Measurements from ENCODE around the gene ERCC4. TPM values are rescaled to one million over a fixed set of nuclear protein-coding genes. Genes with fewer than 3 reads are reported as not detected.

The ERCC4 gene
- polyA plus RNA-seq (2011; rRNA removed) (15.1 and 20.8 TPM in 2 replicates), polyA plus RNA-seq (2017; fragmentation: RNase III; extraction: RNeasy Plus Mini Kit Qiagen cat#74134 plus additional on column Dnase treatment) (5.6 to 5.9 TPM (median 5.9 TPM) in 3 replicates), polyA minus RNA-seq (2011; rRNA and poly(A)+ RNA removed) (13.9 and 21.4 TPM in 2 replicates)
- 2.4 TPM in 2 replicates for polyA plus RNA-seq (2012; cell fraction: cytosol; rRNA removed)
- polyA plus RNA-seq (2012; cell fraction: nucleus; rRNA removed) = 2.5 and 4.4 TPM in 2 replicates

- CTCF ChIA-PET = interaction anchor here (0.5 to 4.3 kb wide), 48 partner anchors 9 to 1556 kb away, joined by 3 to 47 read pairs (median 4); no protein-coding TSS in a partner anchor
- Histone ChIP-seq H3K27ac (peak within 1 kb of the TSS; percentile 87 to 96), H3K9me3 (no peaks in the 10 kb centered on the region)
Observed at GRCh38 chr16:13919683-13920509, at the start of gene ERCC4. Gene ERCC4 (plus strand): TSS chr16:13920154. CDS start chr16:13920166, 12 bp downstream.

More at GRCh38 chr16:13919683-13920509, at the start of gene ERCC4:
- POLR2A ChIA-PET = interaction anchor here (1.0 to 1.2 kb wide), 3 partner anchors 13 to 366 kb away, joined by 3 to 9 read pairs (median 3); no protein-coding TSS in a partner anchor
- TF ChIP-seq HEYL (CRISPR knock-in tag; IDR thresholded peaks at IDR 0.05) (no peak), EHF (CRISPR knock-in tag; IDR thresholded peaks at IDR 0.05) (no peak), KDM1A (IDR thresholded peaks at IDR 0.05; ENCODE audit: low read depth) (no peak), ZSCAN20 (CRISPR knock-in tag; IDR thresholded peaks at IDR 0.05) (no peak), JUN (IDR thresholded peaks at IDR 0.05) (peak in 1 of 2 experiments; percentile 81; a peak in 2 of 5 replicates), PHF8 (IDR thresholded peaks at IDR 0.05; ENCODE audit: borderline replicate concordance, low read depth) (peak; percentile 76), EP300 (IDR thresholded peaks at IDR 0.05) (no peak), SMC3 (IDR thresholded peaks at IDR 0.05) (peak; percentile 47; the same call in 1 of the 3 replicates), CTCF (IDR thresholded peaks at IDR 0.05) (peak; percentile 90), FOSB (CRISPR knock-in tag; IDR thresholded peaks at IDR 0.05) (no peak), KDM5A (IDR thresholded peaks at IDR 0.05) (peak; percentile 90), RAD21 (conservative IDR thresholded peaks at IDR 0.05 in 1 of 2, IDR thresholded peaks at IDR 0.05 in 1 of 2) (peak in 1 of 2 experiments; percentile 58; a peak in 3 of 5 replicates), ZFP36 (IDR thresholded peaks at IDR 0.05; ENCODE audit: borderline replicate concordance, partially characterized antibody) (no peak), CEBPB (IDR thresholded peaks at IDR 0.05) (no peak), USF2 (IDR thresholded peaks at IDR 0.05) (no peak), FOXS1 (CRISPR knock-in tag; IDR thresholded peaks at IDR 0.05) (no peak), POLR2A (IDR thresholded peaks at IDR 0.05; ENCODE audit: low read length) (peak; percentile 93), RCOR1 (IDR thresholded peaks at IDR 0.05; ENCODE audit: low read depth, low read length) (no peak), PBX3 (IDR thresholded peaks at IDR 0.05) (no peak), RFX5 (IDR thresholded peaks at IDR 0.05) (no peak), FOSL2 (IDR thresholded peaks at IDR 0.05) (no peak), FOSL2 (CRISPR knock-in tag; IDR thresholded peaks at IDR 0.05) (no peak), POLR2AphosphoS2 (conservative IDR thresholded peaks at IDR 0.05; ENCODE audit: low read length) (no peak)
- TF ChIP-seq, protein P1, sequence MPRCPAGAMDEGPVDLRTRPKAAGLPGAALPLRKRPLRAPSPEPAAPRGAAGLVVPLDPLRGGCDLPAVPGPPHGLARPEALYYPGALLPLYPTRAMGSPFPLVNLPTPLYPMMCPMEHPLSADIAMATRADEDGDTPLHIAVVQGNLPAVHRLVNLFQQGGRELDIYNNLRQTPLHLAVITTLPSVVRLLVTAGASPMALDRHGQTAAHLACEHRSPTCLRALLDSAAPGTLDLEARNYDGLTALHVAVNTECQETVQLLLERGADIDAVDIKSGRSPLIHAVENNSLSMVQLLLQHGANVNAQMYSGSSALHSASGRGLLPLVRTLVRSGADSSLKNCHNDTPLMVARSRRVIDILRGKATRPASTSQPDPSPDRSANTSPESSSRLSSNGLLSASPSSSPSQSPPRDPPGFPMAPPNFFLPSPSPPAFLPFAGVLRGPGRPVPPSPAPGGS (IDR thresholded peaks at IDR 0.05) = 0 out of 3 replicates have a peak, but pooled peaks have one; percentile 30
- TF ChIP-seq, protein P2, sequence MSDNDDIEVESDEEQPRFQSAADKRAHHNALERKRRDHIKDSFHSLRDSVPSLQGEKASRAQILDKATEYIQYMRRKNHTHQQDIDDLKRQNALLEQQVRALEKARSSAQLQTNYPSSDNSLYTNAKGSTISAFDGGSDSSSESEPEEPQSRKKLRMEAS (IDR thresholded peaks at IDR 0.05) = peak; percentile 73
- ATAC-seq (peak; percentile 94 to 99), FAIRE-seq (peak; percentile 92), DNase-seq (ENCODE audit: low read depth in 1 of 2, low spot score in 1 of 2) (peak; percentile 93 to 99)
- WGBS (ENCODE audit: missing lambda C conversion rate) = under 1% methylated on average over 53 of the region's 64 CpGs
- Histone ChIP-seq H3K4me1 (peaks cover 31% of the 10 kb centered on the region), H3K4me3 (peak within 1 kb of the TSS; percentile 68), H3K4me2 (peak within 1 kb of the TSS; percentile 93)
